Measurements from ENCODE around the gene AVPR1A. TPM values are rescaled to one million over a fixed set of nuclear protein-coding genes. Genes with fewer than 3 reads are reported as not detected.

Gene AVPR1A
- total RNA-seq: not detected in 2 replicates

DNA sequence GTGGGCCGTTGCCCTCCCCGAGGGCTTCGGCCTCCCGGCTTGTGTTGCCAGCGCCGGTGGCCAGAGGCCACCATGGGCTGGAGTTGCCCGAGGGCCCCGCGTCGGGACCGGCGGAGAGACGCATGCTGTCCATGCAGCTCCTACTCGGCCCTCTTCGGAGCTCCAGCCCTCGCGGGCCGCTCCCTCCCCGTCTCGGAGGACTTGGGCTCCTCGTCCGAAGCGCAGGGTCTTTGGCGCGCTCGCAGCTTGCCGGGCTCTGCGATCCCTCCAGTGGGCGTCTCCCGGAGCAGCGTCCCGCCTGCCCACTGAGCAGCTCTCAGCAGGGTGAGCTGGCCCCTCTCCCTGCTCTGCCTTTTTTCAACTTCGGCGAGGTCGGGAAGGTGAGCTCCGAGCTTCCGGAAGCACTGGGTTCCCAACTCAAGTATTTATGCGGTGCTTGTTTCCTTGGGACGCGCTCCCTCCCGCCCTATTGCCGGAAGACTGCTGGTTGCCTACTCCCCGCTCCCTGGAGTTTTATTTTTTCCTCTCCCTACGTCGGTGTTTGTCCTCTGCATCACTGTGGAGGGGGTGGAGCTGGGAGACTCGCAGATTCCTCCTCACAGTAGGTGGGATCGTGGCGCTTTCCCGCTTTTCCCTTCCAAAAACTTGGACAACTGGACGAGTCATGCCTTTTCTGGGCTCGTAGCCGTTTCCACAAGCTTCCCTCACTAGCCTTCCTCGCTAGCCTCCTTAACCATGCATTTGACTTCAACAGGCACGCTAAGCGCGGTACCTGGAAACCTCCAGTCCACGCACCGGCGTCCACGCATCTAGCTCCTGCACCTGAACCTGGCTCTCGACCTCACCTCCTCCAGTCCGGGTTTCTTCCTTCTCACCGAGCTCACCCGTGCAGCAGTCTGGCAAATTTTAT lies at the start of gene AVPR1A:
Gene AVPR1A (minus strand): TSS at position 489 of the 910 bp plus-strand sequence. CDS start 365 bp downstream, at position 124.

Other genes with a start within 250 kb of the AVPR1A start
- 0.50 and 0.59 TPM in 2 replicates for gene PPM1H, start 216.1 kb downstream of the AVPR1A start, total RNA-seq